Stimulated activated CD8-positive, alpha-beta memory T cell treated with anti-CD3 and anti-CD28 coated beads, Interleukin-12 subunit alpha, Interleukin-12 subunit beta, amount 100 ng/mL, for 24 hours (primary cell): Measurements from ENCODE around the gene PMP22.
"Not testable (repeated sequence)": the region's sequence is repeated elsewhere in the genome, so short reads cannot be mapped to it uniquely, and the experiment has no call there.

Source experiments
- DNase-seq: peaks from one replicate; pipeline ENCODE4 v3.0.0-alpha.2; 2020; ENCODE audit errors: extremely low read depth

The PMP22 gene

DNA sequence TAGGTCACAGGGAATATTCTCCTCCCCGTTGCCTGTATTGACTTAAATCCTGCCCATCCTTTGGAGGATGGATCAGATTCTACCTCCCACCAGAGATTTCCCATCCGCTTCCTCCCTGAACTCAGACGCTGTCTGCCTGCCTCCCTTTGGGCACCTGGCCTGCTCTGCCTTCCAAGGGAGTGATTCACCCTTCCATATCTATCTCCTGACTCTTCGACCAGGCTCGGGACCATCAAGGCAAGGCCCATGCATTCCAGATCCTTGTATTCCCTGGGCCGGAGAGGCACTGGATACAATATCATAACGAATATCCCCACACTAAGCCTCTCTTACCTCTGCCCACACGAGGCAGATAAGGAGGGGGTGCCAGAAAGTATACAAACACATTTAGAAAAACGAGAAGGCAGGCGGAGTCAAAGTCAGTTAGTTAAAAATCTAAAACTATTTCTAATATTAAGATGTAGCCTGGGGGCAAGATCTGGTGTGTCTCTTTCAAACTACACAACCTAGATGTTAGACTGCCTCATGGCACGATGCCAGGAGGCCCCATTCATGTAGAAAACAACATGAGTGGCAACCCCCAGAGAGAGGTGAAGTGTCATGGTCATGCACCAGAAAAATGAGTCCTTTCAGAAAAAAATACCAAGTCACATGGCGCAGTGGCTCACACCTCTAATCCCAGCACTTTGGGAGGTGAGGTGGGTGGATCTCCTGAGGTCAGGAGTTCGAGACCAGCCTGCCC is 9.2 kb downstream of the PMP22 start:
- DNase-seq, result no peak

DNA sequence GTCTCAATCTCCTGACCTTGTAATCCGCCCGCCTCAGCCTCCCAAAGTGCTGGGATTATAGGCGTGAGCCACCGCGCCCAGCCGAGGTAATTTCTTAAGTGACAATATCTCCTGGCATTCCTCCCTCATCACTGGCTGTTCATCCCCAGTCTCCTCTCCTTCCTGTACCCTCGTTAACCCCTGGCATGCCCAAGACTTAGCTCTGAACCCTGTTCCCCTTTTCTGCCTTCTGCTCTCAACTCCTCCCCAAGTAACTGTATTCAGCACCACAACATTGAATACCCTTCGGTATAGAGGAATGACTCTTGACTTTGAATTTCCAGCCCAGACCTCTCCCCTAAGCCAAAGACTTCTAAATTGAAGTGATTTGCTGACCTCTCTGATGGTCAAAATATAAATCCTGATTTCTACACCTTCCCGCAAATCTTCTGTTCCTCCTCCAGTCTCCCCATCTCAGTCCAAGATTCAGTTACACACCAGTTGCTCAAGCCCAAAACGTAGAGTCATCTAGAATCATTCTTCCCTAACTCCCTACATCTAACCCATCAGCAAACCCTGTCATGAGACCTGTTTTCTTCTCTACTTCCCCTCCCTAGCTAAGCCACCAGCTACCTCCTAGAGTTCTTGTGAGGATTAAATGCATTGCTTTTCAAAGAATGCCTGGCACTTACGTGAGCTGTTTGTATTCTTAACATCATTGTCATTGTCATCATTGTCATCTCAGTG is 14.8 kb downstream of the PMP22 start:
- no peak for DNase-seq

- DNase-seq, result no peak
Measured at GRCh38 chr17:15249487-15249886, 15.6 kb downstream of the PMP22 start.

DNA sequence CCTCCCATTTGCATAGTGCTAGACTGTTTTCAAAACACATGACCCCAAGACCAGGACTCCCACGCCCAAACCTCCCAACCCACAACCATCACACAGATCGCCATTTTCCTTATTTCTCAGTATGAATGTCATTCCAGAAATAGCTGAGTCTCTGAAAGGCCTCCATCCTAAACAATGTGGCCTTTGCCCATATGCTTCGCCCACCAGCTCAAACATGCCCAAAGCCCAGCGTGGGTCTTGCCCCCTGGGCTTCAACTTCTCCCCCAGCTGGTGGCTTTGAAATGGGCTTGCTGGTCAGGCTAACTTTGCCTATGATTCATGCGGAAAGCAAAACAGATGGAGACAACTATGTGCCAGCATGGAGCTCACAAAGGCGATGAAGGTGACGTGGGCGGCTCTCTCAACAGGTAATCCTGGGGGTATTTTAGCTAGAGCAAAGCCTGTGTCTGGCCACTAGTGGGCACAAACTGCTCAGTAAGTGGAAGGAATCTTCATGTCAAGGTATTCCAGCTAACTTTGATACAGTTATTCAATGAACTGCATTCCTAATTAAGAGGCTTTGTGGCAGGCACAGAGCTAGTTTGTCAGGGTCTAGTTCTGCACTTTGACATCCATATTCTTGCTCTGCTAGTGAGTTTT is 17.1 kb downstream of the PMP22 start:
- no peak for DNase-seq

DNA sequence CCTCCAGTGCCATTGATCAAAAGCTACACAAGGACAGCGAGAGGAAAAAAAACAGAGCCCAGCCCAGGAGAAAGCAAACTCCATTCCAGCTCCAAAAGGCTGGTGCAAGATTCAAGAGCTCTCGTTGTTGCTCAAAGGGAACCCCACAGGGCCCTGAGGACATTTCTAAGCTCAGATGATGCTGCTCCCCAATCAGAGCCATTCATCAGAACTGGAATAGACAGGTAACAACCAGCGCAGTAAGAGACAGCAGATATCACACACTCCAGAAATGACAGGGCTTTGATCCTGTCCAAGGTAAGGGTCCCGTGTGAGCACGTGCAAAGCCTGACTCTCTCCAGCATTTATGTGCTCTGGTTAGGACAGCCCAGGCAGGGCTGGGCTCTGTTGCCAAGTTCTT is 20.1 kb downstream of the PMP22 start:
- DNase-seq, result no peak

- no peak for DNase-seq
Measured at GRCh38 chr17:15240644-15241043, 24.5 kb downstream of the PMP22 start.

DNA sequence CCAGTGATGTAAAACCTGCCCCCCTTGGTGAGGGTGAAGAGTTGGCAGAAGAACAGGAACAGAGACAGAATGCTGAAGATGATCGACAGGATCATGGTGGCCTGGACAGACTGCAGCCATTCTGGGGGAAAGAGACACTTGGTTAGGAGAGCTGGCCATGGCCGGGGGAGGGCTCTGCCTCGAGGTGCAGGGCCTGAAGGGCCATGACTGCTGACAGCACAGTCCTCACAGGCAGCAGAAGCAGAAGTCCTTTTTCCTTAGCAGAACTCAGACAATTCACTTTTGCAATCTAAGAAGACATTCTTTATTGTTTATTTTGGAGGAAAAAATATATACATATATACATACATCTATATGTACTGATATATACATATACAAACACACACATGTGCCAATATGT is 25.6 kb downstream of the PMP22 start:
- no peak for DNase-seq

DNA sequence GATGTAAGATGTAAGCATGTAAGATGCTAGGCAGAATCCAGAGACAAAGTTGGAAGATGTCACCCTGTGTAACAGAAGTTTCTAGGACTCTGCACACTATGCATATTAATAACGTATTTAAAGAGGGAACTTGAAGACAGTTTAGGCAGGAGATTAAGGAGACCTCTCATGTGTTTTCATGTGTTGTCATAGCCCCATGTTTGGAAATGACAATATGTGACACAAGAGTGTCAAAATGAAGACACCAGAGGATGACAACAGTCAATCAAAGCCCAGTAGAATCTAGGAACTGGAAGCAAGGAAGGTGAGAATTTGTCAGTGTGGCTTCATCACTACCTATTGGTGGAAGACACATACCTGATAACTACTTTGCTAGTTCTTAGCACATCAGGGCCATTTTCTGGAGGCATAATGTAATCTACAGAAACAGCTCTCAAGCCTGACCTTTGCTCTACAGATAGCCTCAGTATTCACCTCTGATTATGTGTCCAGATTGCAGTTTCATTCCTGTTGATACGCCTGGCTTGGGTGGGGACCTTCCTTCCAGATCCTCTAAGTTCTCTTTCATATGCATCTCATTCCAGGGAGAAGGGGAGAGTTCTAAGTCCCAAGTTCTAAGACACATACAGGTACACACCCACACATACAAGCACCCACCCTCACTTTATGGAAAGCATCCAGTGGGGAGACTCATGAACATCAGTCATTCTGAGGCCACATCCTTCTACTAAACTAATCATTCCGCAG is 26.3 kb downstream of the PMP22 start:
- DNase-seq, result no peak

DNA sequence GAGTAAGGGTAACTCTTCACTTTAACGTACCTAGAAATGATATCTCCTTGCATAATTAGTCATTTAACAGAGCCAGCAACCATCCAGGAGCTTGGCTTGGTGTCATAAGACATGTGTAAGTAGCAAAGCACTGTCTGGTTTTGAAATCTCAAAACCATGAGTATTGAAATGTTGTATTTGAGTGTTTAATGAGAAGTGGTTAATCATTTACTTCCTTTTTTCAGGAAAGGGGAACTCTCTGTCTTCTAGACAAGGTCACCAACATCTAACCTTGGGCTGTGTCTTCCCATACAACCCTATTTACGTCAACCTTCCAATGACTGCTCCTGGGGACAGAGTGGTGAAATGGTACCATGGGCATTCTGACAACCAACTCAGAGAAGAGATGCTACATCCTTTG is 27.1 kb downstream of the PMP22 start:
- DNase-seq, result no peak

DNA sequence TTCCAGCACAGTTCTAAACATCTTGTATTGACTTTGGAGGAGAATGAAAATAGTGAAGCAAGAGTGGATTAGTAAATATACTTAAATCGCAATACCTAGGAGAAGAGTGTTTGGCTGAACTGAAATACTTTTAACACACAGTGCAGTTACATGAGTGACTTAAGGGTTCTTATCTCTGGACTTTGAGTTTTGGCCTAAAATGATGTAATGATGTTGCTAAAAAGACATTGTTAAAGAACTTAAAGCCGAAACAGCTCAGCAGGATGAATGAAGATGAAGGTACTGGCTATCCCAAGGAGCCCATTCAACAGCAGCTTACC is 28.1 kb downstream of the PMP22 start:
- DNase-seq, result no peak

DNA sequence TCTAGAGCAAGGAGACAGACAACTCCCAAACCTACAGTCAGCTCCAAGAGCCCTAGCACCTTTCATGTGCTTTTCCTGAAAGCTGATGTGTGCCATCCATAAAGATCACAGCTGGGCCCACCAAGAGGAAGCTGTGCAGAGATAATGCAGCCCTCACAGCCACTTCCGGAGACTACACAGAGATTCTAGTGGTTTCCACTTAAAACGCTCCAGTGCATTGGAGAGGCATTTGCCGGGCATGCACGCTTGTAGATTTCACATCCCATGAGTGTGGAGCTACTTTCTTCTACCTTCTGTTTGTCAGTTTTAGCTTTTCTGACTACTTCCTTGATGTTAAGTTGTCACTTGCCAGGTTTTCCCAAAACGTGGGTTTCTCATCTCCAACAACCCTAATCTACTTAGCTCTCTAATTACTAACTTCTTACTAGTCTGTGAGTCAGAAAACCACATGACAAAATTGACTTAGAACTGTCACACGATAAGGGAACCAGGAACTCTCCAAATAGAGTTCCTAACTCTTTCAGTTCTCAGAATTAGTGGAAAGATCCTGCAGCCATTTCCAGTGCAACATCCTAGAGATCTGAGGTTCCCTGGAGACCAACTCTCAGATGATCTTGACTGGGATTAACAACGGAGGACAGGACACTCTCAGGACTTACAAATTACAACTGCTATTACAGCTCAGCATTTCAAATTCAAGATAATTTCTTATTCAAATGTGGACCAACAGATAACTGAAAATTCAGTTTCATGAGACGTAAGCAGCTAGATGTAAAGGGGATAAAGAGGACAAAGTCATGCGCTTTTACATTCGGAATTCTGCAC is 28.6 kb downstream of the PMP22 start:
- DNase-seq, result no peak

GRCh38 chr17:15233971-15234370 is 31.2 kb downstream of the PMP22 start:
- no peak for DNase-seq

- no peak for DNase-seq
Measured at GRCh38 chr17:15233022-15233805, 31.9 kb downstream of the PMP22 start.

- DNase-seq, result no peak
Measured at GRCh38 chr17:15232517-15232915, 32.6 kb downstream of the PMP22 start.

DNA sequence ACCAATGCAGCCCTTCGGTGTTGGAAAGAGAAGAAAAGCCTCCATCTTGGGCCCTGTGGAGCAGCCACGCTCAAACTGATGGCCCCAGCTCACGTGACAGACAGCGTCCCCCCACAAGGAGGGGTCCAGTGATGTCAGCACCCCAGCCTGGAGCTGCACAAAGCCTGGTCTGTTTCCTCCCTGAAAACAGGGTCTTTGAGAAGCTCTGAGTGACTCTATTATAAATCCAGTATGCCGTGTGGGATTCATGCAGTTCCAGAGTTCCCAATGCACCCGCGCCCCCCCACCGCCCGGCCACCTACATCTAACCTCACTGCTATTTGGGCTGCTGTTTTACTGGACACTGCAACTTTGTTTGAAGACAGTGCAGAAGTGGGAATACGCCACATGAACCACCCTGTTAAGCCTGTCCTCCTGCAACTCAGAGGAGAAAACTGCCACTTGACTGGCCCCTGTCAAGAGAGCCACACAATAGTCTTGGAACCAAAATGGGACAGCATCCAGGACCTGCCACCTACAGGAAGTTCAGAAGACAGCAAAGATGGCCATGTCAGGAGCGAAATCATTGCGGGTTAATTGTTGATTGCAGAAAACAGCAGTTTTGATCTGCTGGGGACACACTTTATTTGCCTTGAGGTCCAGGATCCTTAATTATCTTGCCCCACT is 33.1 kb downstream of the PMP22 start:
- no peak for DNase-seq

- no peak for DNase-seq
Measured at GRCh38 chr17:15230866-15231265, 34.3 kb downstream of the PMP22 start.

DNA sequence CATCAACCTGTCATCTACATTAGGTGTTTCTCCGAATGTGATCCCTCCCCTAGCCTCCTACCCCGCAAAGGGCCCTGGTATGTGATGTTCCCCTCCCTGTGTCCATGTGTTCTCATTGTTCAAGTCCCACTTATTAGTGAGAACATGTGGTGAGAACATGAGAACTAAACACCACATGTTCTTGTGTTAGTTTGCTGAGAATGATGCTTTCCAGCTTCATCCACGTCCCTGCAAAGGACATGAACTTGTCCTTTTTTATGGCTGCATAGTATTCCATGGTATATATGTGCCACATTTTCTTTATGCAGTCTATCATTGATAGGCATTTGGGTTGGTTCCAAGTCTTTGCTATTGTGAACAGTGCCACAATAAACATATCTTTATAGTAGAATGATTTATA is 43.3 kb downstream of the PMP22 start:
- not testable (repeated sequence) for DNase-seq

DNA sequence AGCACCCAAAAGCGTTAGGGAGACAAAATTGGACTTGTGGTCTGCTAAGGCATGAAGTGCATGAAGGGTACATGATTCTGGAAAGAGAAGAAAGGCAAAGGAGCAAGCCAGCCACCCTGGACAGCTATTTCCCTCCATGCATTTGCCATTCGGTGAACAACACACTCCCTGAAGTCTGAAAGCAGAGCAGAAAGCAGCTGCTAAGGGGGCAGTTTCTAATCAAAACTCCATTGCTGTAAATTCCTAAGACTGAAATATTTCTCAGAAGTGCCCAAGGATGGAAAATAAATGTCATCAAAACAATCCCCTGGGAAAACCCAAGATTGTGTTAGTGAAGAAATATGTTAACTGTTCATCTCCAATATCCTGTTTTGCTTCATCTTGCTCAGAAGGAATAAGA is 44.3 kb downstream of the PMP22 start:
- DNase-seq, result no peak

GRCh38 chr17:15216481-15216880 is 48.6 kb downstream of the PMP22 start:
- DNase-seq, result no peak

GRCh38 chr17:15213381-15214087 is 51.6 kb downstream of the PMP22 start:
- DNase-seq, result no peak
